Measurements from ENCODE around the gene FBL.
"Not testable (repeated sequence)": the region's sequence is repeated elsewhere in the genome, so short reads cannot be mapped to it uniquely, and the experiment has no call there.

DNA sequence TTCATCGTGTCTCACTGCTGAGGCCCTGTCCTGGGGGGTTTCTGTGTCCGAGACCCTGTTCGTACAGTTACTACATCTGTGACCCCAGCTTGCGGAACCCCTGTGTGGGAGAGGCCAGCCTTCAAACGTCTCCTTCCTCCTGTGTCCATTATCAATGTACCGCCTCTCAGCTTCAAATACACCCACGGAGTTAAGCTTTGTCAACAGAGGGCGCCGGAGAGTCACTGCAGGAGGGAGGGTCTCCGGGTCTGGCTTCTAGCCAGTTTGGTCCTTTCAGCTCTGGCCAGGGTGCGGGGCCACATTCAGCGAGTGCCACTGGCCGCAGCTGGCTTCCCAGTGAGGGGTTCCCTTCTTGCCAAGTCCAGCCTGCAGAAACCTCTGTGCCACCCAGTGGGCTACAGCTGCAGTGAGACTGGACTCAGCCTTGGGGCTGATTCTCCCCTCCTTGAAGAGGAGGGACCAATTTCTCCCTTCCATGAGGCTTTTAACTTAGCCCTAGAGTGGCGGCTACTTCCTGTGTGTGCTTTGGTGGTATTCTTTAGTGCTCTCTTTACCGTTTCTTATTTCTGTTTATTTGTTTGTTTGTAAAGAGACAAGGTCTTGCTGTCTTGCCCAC lies 35.4 kb upstream of the FBL start:
- TF ChIP-seq POLR2A (IDR thresholded peaks at IDR 0.05) = not testable (repeated sequence)
- TF ChIP-seq, protein P1, sequence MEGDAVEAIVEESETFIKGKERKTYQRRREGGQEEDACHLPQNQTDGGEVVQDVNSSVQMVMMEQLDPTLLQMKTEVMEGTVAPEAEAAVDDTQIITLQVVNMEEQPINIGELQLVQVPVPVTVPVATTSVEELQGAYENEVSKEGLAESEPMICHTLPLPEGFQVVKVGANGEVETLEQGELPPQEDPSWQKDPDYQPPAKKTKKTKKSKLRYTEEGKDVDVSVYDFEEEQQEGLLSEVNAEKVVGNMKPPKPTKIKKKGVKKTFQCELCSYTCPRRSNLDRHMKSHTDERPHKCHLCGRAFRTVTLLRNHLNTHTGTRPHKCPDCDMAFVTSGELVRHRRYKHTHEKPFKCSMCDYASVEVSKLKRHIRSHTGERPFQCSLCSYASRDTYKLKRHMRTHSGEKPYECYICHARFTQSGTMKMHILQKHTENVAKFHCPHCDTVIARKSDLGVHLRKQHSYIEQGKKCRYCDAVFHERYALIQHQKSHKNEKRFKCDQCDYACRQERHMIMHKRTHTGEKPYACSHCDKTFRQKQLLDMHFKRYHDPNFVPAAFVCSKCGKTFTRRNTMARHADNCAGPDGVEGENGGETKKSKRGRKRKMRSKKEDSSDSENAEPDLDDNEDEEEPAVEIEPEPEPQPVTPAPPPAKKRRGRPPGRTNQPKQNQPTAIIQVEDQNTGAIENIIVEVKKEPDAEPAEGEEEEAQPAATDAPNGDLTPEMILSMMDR (IDR thresholded peaks at IDR 0.05) = peak in 2 of 6 experiments; percentile 12 to 35
